GM23338 (cell line): ENCODE results near the gene DCST1. TPM values are rescaled to one million over a fixed set of nuclear protein-coding genes. Genes with fewer than 3 reads are reported as not detected.

Source experiments
- ATAC-seq: fragments of 200-7000 bp; cut with Tn5 transposase; 3 replicates; pipeline ENCODE4 v1.9.1; 2020
- DNase-seq: peaks from one replicate; pipeline ENCODE4 v3.0.0-alpha.2; 2015; ENCODE audit warnings: low spot score
- H2AFZ ChIP-seq: fragments of 200-600 bp; sonication (generic); 2 replicates; pipeline ENCODE4 v1.8.0; 2016; ENCODE audit warnings: antibody characterized with exemption, mild to moderate bottlenecking, moderate library complexity
- H3F3A ChIP-seq: fragments of 200-600 bp; sonication (generic); replicated peaks from 2 replicates; pipeline ENCODE4 v1.8.0; 2017; ENCODE audit warnings: antibody characterized with exemption, mixed run types, low read depth
- H3K27ac ChIP-seq: fragments of 200-600 bp; sonication (generic); 2 replicates; pipeline ENCODE4 v1.6.1; 2016; ENCODE audit warnings: low read depth
- H3K27me3 ChIP-seq: fragments of 200-600 bp; sonication (generic); 2 replicates; pipeline ENCODE4 v1.8.0; 2016; ENCODE audit warnings: mild to moderate bottlenecking, mixed run types, moderate library complexity; ENCODE audit not compliant: insufficient read depth
- H3K36me3 ChIP-seq: fragments of 200-600 bp; sonication (generic); 2 replicates; pipeline ENCODE4 v1.8.0; 2016; ENCODE audit warnings: mild to moderate bottlenecking; ENCODE audit not compliant: insufficient read depth
- H3K4me1 ChIP-seq: fragments of 200-600 bp; sonication (generic); 2 replicates; pipeline ENCODE4 v1.8.0; 2016; ENCODE audit warnings: mild to moderate bottlenecking, moderate library complexity; ENCODE audit not compliant: insufficient read depth
- H3K4me2 ChIP-seq: fragments of 200-600 bp; sonication (generic); 2 replicates; pipeline ENCODE4 v1.7.1; 2017; ENCODE audit warnings: mixed run types
- H3K4me3 ChIP-seq: fragments of 200-600 bp; sonication (generic); 2 replicates; pipeline ENCODE4 v1.6.1; 2016; ENCODE audit warnings: mixed run types
- H3K79me2 ChIP-seq: fragments of 200-600 bp; sonication (generic); replicated peaks from 2 replicates; pipeline ENCODE4 v1.8.0; 2017; ENCODE audit warnings: mild to moderate bottlenecking; ENCODE audit not compliant: insufficient read depth
- H3K9me2 ChIP-seq: fragments of 200-600 bp; sonication (generic); 2 replicates; pipeline ENCODE4 v1.8.0; 2017; ENCODE audit not compliant: insufficient read depth
- H4K20me1 ChIP-seq: fragments of 200-600 bp; sonication (generic); replicated peaks from 2 replicates; pipeline ENCODE4 v1.8.0; 2017; ENCODE audit warnings: mild to moderate bottlenecking; ENCODE audit not compliant: insufficient read depth
- H3K27ac Mint-ChIP-seq: 2 replicates; pipeline ENCODE4 v1.8.0; 2020; ENCODE audit warnings: inconsistent platforms, mild to moderate bottlenecking, moderate library complexity, mixed read lengths
- H3K27me3 Mint-ChIP-seq: 3 replicates; pipeline ENCODE4 v1.8.0; 2022; ENCODE audit warnings: low read depth, mild to moderate bottlenecking, moderate library complexity, mixed read lengths, inconsistent platforms; ENCODE audit not compliant: insufficient read depth, poor library complexity
- H3K36me3 Mint-ChIP-seq: 3 replicates; pipeline ENCODE4 v1.8.0; 2021; ENCODE audit warnings: low read depth, mild to moderate bottlenecking, inconsistent platforms, moderate library complexity, mixed read lengths
- H3K4me1 Mint-ChIP-seq: 3 replicates; pipeline ENCODE4 v1.8.0; 2020; ENCODE audit warnings: mild to moderate bottlenecking, inconsistent platforms, mixed read lengths
- H3K4me3 Mint-ChIP-seq: 3 replicates; pipeline ENCODE4 v1.8.0; 2021; ENCODE audit warnings: moderate library complexity, mild to moderate bottlenecking, inconsistent platforms, mixed read lengths
- H3K9me3 Mint-ChIP-seq: 3 replicates; pipeline ENCODE4 v1.8.0; 2020; ENCODE audit warnings: moderate library complexity, mild to moderate bottlenecking, inconsistent platforms, mixed read lengths
- CREB1 ChIP-seq: fragments of 250-450 bp; sonication (Bioruptor Pico); IDR thresholded peaks from 2 replicates; pipeline ENCODE4 v1.5.0; 2020; ENCODE audit warnings: low read depth, mild to moderate bottlenecking, moderate library complexity
- CTCF ChIP-seq, 2 experiments: fragments of 200-600 bp in 1 of 2; sonication (generic) in 1 of 2; conservative IDR thresholded peaks; 2 replicates each; pipeline versions ENCODE4 v1.5.1 to v1.6.1; 2016 to 2017; ENCODE audit warnings: antibody characterized with exemption in 2 of 2, low read depth in 2 of 2, mild to moderate bottlenecking in 2 of 2, moderate library complexity in 1 of 2
- ETS1 ChIP-seq: IDR thresholded peaks from 2 replicates; pipeline ENCODE4 v1.6.1; 2016; ENCODE audit warnings: antibody characterized with exemption
- EZH2 ChIP-seq: fragments of 200-600 bp; sonication (generic); IDR thresholded peaks from one replicate; pipeline ENCODE4 v1.8.0; 2017; ENCODE audit warnings: antibody characterized with exemption, mild to moderate bottlenecking, low read depth; ENCODE audit not compliant: unreplicated experiment
- EZH2phosphoT487 ChIP-seq: fragments of 200-600 bp; sonication (generic); IDR thresholded peaks from one replicate; pipeline ENCODE4 v1.8.1; 2018; ENCODE audit warnings: antibody characterized with exemption; ENCODE audit not compliant: unreplicated experiment
- JUNB ChIP-seq: IDR thresholded peaks from one replicate; pipeline ENCODE4 v1.6.1; 2016; ENCODE audit warnings: antibody characterized with exemption; ENCODE audit not compliant: unreplicated experiment
- POLR2AphosphoS5 ChIP-seq: IDR thresholded peaks from 2 replicates; pipeline ENCODE4 v1.6.1; 2016; ENCODE audit warnings: antibody characterized with exemption, low read depth
- STAT1 ChIP-seq: IDR thresholded peaks from one replicate; pipeline ENCODE4 v1.6.1; 2016; ENCODE audit warnings: antibody characterized with exemption; ENCODE audit not compliant: unreplicated experiment
- ZNF114 ChIP-seq: fragments of 250-450 bp; sonication (Bioruptor Pico); IDR thresholded peaks from 2 replicates; pipeline ENCODE4 v1.5.0; 2020; ENCODE audit warnings: mild to moderate bottlenecking, moderate library complexity
- ZNF331 ChIP-seq: fragments of 250-450 bp; sonication (Bioruptor Pico); IDR thresholded peaks from 2 replicates; pipeline ENCODE4 v1.5.0; 2020; ENCODE audit warnings: low read depth, mild to moderate bottlenecking, moderate library complexity
- ZNF462 ChIP-seq: fragments of 250-450 bp; sonication (Bioruptor Pico); IDR thresholded peaks from 2 replicates; pipeline ENCODE4 v1.5.0; 2020; ENCODE audit warnings: mild to moderate bottlenecking, moderate library complexity
- polyA plus RNA-seq: library from polyadenylated mRNA; unstranded; fragments of >200 nt; fragmentation: Nextera tagmentation; extraction: Ambion mirVana; gene quantifications from 2 replicates; pipeline ENCODE4 v1.2.1, GENCODE V29; 2016
- total RNA-seq: library from RNA; depleted of rRNA; stranded (reverse); fragments of >200 nt; shearing (Covaris generic); gene quantifications from 2 replicates; pipeline ENCODE4 v1.2.3, GENCODE V29; 2014

Gene DCST1
- total and polyA plus RNA-seq, 2 experiments from 2014 or later, result not detected

GRCh38 chr1:155092131-155092530 lies 58.5 kb downstream of the DCST1 start:
- TF ChIP-seq POLR2AphosphoS5 (no peak), ZNF462 (CRISPR knock-in tag) (no peak), STAT1 (no peak), ZNF114 (CRISPR knock-in tag) (no peak), ZNF331 (no peak), CREB1 (CRISPR knock-in tag) (no peak), JUNB (no peak), EZH2phosphoT487 (no peak), ETS1 (no peak), CTCF (conservative IDR thresholded peaks at IDR 0.05; ENCODE audit: low read depth in 2 of 2) (no peak), EZH2 (no peak)
- no peak overlapping the region for H3K4me3 ChIP-seq
- no peaks in the 10 kb centered on the region; the same call in 2 of the 3 replicates for H3K36me3 Mint-ChIP-seq
- H4K20me1 ChIP-seq, result no peaks in the 10 kb centered on the region
- no peaks in the 10 kb centered on the region for H3K9me3 Mint-ChIP-seq
- peaks cover 27% of the 10 kb centered on the region for H3K4me1 Mint-ChIP-seq
- 0 out of 2 replicates have a peak, but pooled peaks cover 9% of the 10 kb centered on the region for H3F3A ChIP-seq
- peaks cover 10% of the 10 kb centered on the region; the same call in 1 of the 2 replicates for H3K27me3 ChIP-seq
- H3K4me2 ChIP-seq, result no peak overlapping the region
- no peak overlapping the region for H2AFZ ChIP-seq
- no peaks in the 10 kb centered on the region for H3K79me2 ChIP-seq
- peaks cover 7% of the 10 kb centered on the region; the same call in 1 of the 2 replicates for H3K4me1 ChIP-seq
- DNase-seq, result no peak
- H3K27ac Mint-ChIP-seq, result no peak overlapping the region
- H3K4me3 Mint-ChIP-seq, result no peak overlapping the region
- peaks cover 25% of the 10 kb centered on the region for H3K27me3 Mint-ChIP-seq
- H3K27ac ChIP-seq, result no peak overlapping the region
- ATAC-seq, result no peak
- no peaks in the 10 kb centered on the region for H3K36me3 ChIP-seq
- H3K9me2 ChIP-seq, result no peaks in the 10 kb centered on the region
